Mesothelial cell of epicardium (in vitro differentiated cells): ENCODE data around the gene CDH12. TPM values are rescaled to one million over a fixed set of nuclear protein-coding genes. Genes with fewer than 3 reads are reported as not detected.

ENCODE experiments used
- DNase-seq, 2 experiments: peaks; one replicate each; pipeline ENCODE4 v3.0.0; 2021; ENCODE audit warnings: low spot score in 2 of 2; ENCODE audit not compliant: unreplicated experiment in 2 of 2
- H3K27ac Mint-ChIP-seq: 2 replicates; pipeline ENCODE4 v1.8.0; 2021; ENCODE audit warnings: mixed read lengths
- H3K27me3 Mint-ChIP-seq: 2 replicates; pipeline ENCODE4 v1.8.0; 2021; ENCODE audit warnings: low read depth, mixed read lengths
- H3K36me3 Mint-ChIP-seq: 2 replicates; pipeline ENCODE4 v1.8.0; 2021; ENCODE audit warnings: mixed read lengths
- H3K4me1 Mint-ChIP-seq: 2 replicates; pipeline ENCODE4 v1.8.0; 2021; ENCODE audit warnings: mixed read lengths
- H3K4me3 Mint-ChIP-seq: 2 replicates; pipeline ENCODE4 v1.8.0; 2021; ENCODE audit warnings: mild to moderate bottlenecking, moderate library complexity, mixed read lengths
- H3K9me3 Mint-ChIP-seq: 2 replicates; pipeline ENCODE4 v1.8.0; 2021; ENCODE audit warnings: mixed read lengths
- CTCF ChIP-seq: fragments of 200-600 bp; sonication (generic); IDR thresholded peaks from one replicate; pipeline ENCODE4 v1.5.0; 2021; ENCODE audit warnings: antibody characterized with exemption; ENCODE audit not compliant: unreplicated experiment
- total RNA-seq: library from RNA; stranded (reverse); gene quantifications from 3 replicates; pipeline ENCODE4 v1.2.1, GENCODE V29; 2021

CDH12 gene
- total RNA-seq, 1 donor from 2014 or later, result 1.6 TPM

GRCh38 chr5:22056601-22057000 is 796.5 kb downstream of the CDH12 start:
- H3K27me3 Mint-ChIP-seq, result peaks cover 15% of the 10 kb centered on the region
- peaks cover 2% of the 10 kb centered on the region for H3K4me1 Mint-ChIP-seq
- H3K27ac Mint-ChIP-seq, result no peak overlapping the region
- no peak for DNase-seq
- no peak for TF ChIP-seq CTCF
- no peaks in the 10 kb centered on the region for H3K36me3 Mint-ChIP-seq
- no peak overlapping the region for H3K4me3 Mint-ChIP-seq
- no peaks in the 10 kb centered on the region for H3K9me3 Mint-ChIP-seq

- DNase-seq, result no peak
- Mint-ChIP-seq H3K9me3 (no peaks in the 10 kb centered on the region), H3K27me3 (peaks cover 29% of the 10 kb centered on the region), H3K27ac (no peak overlapping the region), H3K36me3 (no peaks in the 10 kb centered on the region), H3K4me1 (peaks cover 2% of the 10 kb centered on the region), H3K4me3 (no peak overlapping the region)
- TF ChIP-seq CTCF, result no peak
These were observed 799.9 kb downstream of the CDH12 start for GRCh38 chr5:22053195-22053594.

GRCh38 chr5:22051881-22052280 is 801.3 kb downstream of the CDH12 start:
- peaks cover 2% of the 10 kb centered on the region for H3K4me1 Mint-ChIP-seq
- H3K27me3 Mint-ChIP-seq, result peaks cover 36% of the 10 kb centered on the region
- no peak for DNase-seq
- H3K4me3 Mint-ChIP-seq, result no peak overlapping the region
- no peak for TF ChIP-seq CTCF
- no peaks in the 10 kb centered on the region for H3K9me3 Mint-ChIP-seq
- H3K27ac Mint-ChIP-seq, result no peak overlapping the region
- no peaks in the 10 kb centered on the region for H3K36me3 Mint-ChIP-seq

- Mint-ChIP-seq H3K9me3 (no peaks in the 10 kb centered on the region), H3K27me3 (peaks cover 29% of the 10 kb centered on the region), H3K36me3 (no peaks in the 10 kb centered on the region), H3K27ac (no peak overlapping the region), H3K4me1 (peaks cover 2% of the 10 kb centered on the region), H3K4me3 (no peak overlapping the region)
- no peak for TF ChIP-seq CTCF
- DNase-seq, result no peak
These were observed 802.2 kb downstream of the CDH12 start for GRCh38 chr5:22050931-22051330.

- TF ChIP-seq CTCF, result no peak
- H3K4me1 Mint-ChIP-seq, result no peaks in the 10 kb centered on the region
- no peak overlapping the region for H3K4me3 Mint-ChIP-seq
These were observed 808.9 kb downstream of the CDH12 start for GRCh38 chr5:22044229-22044628.

GRCh38 chr5:22036061-22036460 is 817.1 kb downstream of the CDH12 start:
- no peaks in the 10 kb centered on the region for H3K36me3 Mint-ChIP-seq
- TF ChIP-seq CTCF, result no peak
- peaks cover 11% of the 10 kb centered on the region for H3K9me3 Mint-ChIP-seq
- no peak overlapping the region for H3K4me3 Mint-ChIP-seq
- H3K27me3 Mint-ChIP-seq, result no peaks in the 10 kb centered on the region
- peaks cover 3% of the 10 kb centered on the region for H3K4me1 Mint-ChIP-seq
- no peak overlapping the region for H3K27ac Mint-ChIP-seq
- DNase-seq, result no peak

More at GRCh38 chr5:22044229-22044628, 808.9 kb downstream of the CDH12 start:
- Mint-ChIP-seq H3K27me3 (peaks cover 18% of the 10 kb centered on the region), H3K9me3 (no peaks in the 10 kb centered on the region), H3K36me3 (no peaks in the 10 kb centered on the region), H3K27ac (no peak overlapping the region)
- no peak for DNase-seq
